HG02763 (cell line): ENCODE measurements around the gene APOBEC3C.
"Not testable (repeated sequence)": the region's sequence is repeated elsewhere in the genome, so short reads cannot be mapped to it uniquely, and the experiment has no call there.

Source experiments
- ATAC-seq: cut with Tn5 transposase; IDR thresholded peaks from one replicate; pipeline ENCODE4 v1.9.1; 2021; ENCODE audit warnings: mild to moderate bottlenecking, moderate library complexity; ENCODE audit not compliant: unreplicated experiment

Gene APOBEC3C

GRCh38 chr22:38981992-38982927 lies 31.8 kb upstream of the APOBEC3C start, which contains the start of gene APOBEC3B:
Gene APOBEC3B (plus strand): TSS chr22:38982347. CDS start chr22:38982454, 107 bp downstream.
- ATAC-seq = no peak

GRCh38 chr22:38984224-38984623 lies 29.8 kb upstream of the APOBEC3C start:
- no peak for ATAC-seq

- ATAC-seq = peak; percentile 70
These were observed 29.0 kb upstream of the APOBEC3C start for GRCh38 chr22:38984784-38985757.

GRCh38 chr22:38986629-38987028 lies 27.4 kb upstream of the APOBEC3C start:
- no peak for ATAC-seq

- ATAC-seq = no peak
These were observed 26.7 kb upstream of the APOBEC3C start for GRCh38 chr22:38987171-38987895.

- no peak for ATAC-seq
These were observed 24.6 kb upstream of the APOBEC3C start for GRCh38 chr22:38989466-38989865.

GRCh38 chr22:38992871-38993371 lies 21.1 kb upstream of the APOBEC3C start:
- not testable (repeated sequence) for ATAC-seq

- ATAC-seq = no peak
These were observed 18.0 kb upstream of the APOBEC3C start for GRCh38 chr22:38996105-38996504.

GRCh38 chr22:38997518-38997917 lies 16.5 kb upstream of the APOBEC3C start:
- ATAC-seq = no peak

GRCh38 chr22:39003165-39003638 lies 10.9 kb upstream of the APOBEC3C start:
- ATAC-seq = peak; percentile 87

GRCh38 chr22:39007177-39007576 lies 6.9 kb upstream of the APOBEC3C start:
- no peak for ATAC-seq

GRCh38 chr22:39008271-39008850 lies 5.7 kb upstream of the APOBEC3C start:
- ATAC-seq = not testable (repeated sequence)

GRCh38 chr22:39010946-39011345 lies 3.1 kb upstream of the APOBEC3C start:
- no peak for ATAC-seq

GRCh38 chr22:39012533-39013511 lies 1.2 kb upstream of the APOBEC3C start:
- ATAC-seq = no peak

GRCh38 chr22:39013561-39013941 lies 506 bp upstream of the APOBEC3C start:
- ATAC-seq = peak; percentile 13

- not testable (repeated sequence) for ATAC-seq
These were observed 665 bp downstream of the APOBEC3C start for GRCh38 chr22:39014723-39015121.

GRCh38 chr22:39016592-39016991 lies 2.5 kb downstream of the APOBEC3C start:
- ATAC-seq = no peak

GRCh38 chr22:39017596-39018365 lies 3.7 kb downstream of the APOBEC3C start:
- no peak for ATAC-seq
